ENCODE results near the gene APH1B.

Gene APH1B

GRCh38 chr15:63288342-63288741 is 10.9 kb downstream of the APH1B start:
- DNase-seq (ENCODE audit: low read depth, low spot score): no peak
- H3K9ac ChIP-seq (ENCODE audit: insufficient read length, low read depth): no peak overlapping the region
- peaks cover 4% of the 10 kb centered on the region for H3K36me3 ChIP-seq (ENCODE audit: insufficient read depth, insufficient read length, low read length)
- no peak for TF ChIP-seq ZNF274 (IDR thresholded peaks at IDR 0.05; ENCODE audit: low read depth, low read length)
- TF ChIP-seq YY1 (IDR thresholded peaks at IDR 0.05; ENCODE audit: insufficient read depth, insufficient read length): no peak
- TF ChIP-seq SUZ12 (IDR thresholded peaks at IDR 0.05; ENCODE audit: extremely low read depth, insufficient read depth, insufficient read length): no peak
- H3K27me3 ChIP-seq (ENCODE audit: insufficient read depth, insufficient read length): no peaks in the 10 kb centered on the region
- H3K4me3 ChIP-seq (ENCODE audit: insufficient read length, low read depth): no peak overlapping the region
- no peaks in the 10 kb centered on the region for H3K9me3 ChIP-seq (ENCODE audit: insufficient read depth, low read length)
- no peaks in the 10 kb centered on the region for H3K4me1 ChIP-seq (ENCODE audit: insufficient read depth, insufficient read length)

- DNase-seq (ENCODE audit: low read depth, low spot score): no peak
- TF ChIP-seq YY1 (IDR thresholded peaks at IDR 0.05; ENCODE audit: insufficient read depth, insufficient read length): no peak
- TF ChIP-seq ZNF274 (IDR thresholded peaks at IDR 0.05; ENCODE audit: low read depth, low read length): no peak
- TF ChIP-seq SUZ12 (IDR thresholded peaks at IDR 0.05; ENCODE audit: extremely low read depth, insufficient read depth, insufficient read length): no peak
- H3K4me1 ChIP-seq (ENCODE audit: insufficient read depth, insufficient read length): no peaks in the 10 kb centered on the region
- peaks cover 4% of the 10 kb centered on the region for H3K36me3 ChIP-seq (ENCODE audit: insufficient read depth, insufficient read length, low read length)
- no peaks in the 10 kb centered on the region for H3K9me3 ChIP-seq (ENCODE audit: insufficient read depth, low read length)
- H3K9ac ChIP-seq (ENCODE audit: insufficient read length, low read depth): no peak overlapping the region
- H3K4me3 ChIP-seq (ENCODE audit: insufficient read length, low read depth): no peak overlapping the region
- no peaks in the 10 kb centered on the region for H3K27me3 ChIP-seq (ENCODE audit: insufficient read depth, insufficient read length)
These were observed 11.5 kb downstream of the APH1B start for GRCh38 chr15:63288778-63289378.

GRCh38 chr15:63291507-63291906 is 14.1 kb downstream of the APH1B start:
- no peak overlapping the region for H3K9ac ChIP-seq (ENCODE audit: insufficient read length, low read depth)
- H3K36me3 ChIP-seq (ENCODE audit: insufficient read depth, insufficient read length, low read length): no peaks in the 10 kb centered on the region
- no peak for DNase-seq (ENCODE audit: low read depth, low spot score)
- no peaks in the 10 kb centered on the region for H3K27me3 ChIP-seq (ENCODE audit: insufficient read depth, insufficient read length)
- H3K4me3 ChIP-seq (ENCODE audit: insufficient read length, low read depth): no peak overlapping the region
- no peaks in the 10 kb centered on the region for H3K4me1 ChIP-seq (ENCODE audit: insufficient read depth, insufficient read length)
- TF ChIP-seq YY1 (IDR thresholded peaks at IDR 0.05; ENCODE audit: insufficient read depth, insufficient read length): no peak
- no peak for TF ChIP-seq SUZ12 (IDR thresholded peaks at IDR 0.05; ENCODE audit: extremely low read depth, insufficient read depth, insufficient read length)
- TF ChIP-seq ZNF274 (IDR thresholded peaks at IDR 0.05; ENCODE audit: low read depth, low read length): no peak
- H3K9me3 ChIP-seq (ENCODE audit: insufficient read depth, low read length): no peaks in the 10 kb centered on the region

GRCh38 chr15:63292241-63292640 is 14.8 kb downstream of the APH1B start:
- no peak for DNase-seq (ENCODE audit: low read depth, low spot score)
- Histone ChIP-seq H3K36me3 (ENCODE audit: insufficient read depth, insufficient read length, low read length) (no peaks in the 10 kb centered on the region), H3K9me3 (ENCODE audit: insufficient read depth, low read length) (no peaks in the 10 kb centered on the region), H3K4me3 (ENCODE audit: insufficient read length, low read depth) (no peak overlapping the region), H3K9ac (ENCODE audit: insufficient read length, low read depth) (no peak overlapping the region), H3K4me1 (ENCODE audit: insufficient read depth, insufficient read length) (no peaks in the 10 kb centered on the region), H3K27me3 (ENCODE audit: insufficient read depth, insufficient read length) (no peaks in the 10 kb centered on the region)
- TF ChIP-seq YY1 (IDR thresholded peaks at IDR 0.05; ENCODE audit: insufficient read depth, insufficient read length) (no peak), SUZ12 (IDR thresholded peaks at IDR 0.05; ENCODE audit: extremely low read depth, insufficient read depth, insufficient read length) (no peak), ZNF274 (IDR thresholded peaks at IDR 0.05; ENCODE audit: low read depth, low read length) (no peak)

GRCh38 chr15:63292771-63293170 is 15.4 kb downstream of the APH1B start:
- Histone ChIP-seq H3K4me3 (ENCODE audit: insufficient read length, low read depth) (no peak overlapping the region), H3K27me3 (ENCODE audit: insufficient read depth, insufficient read length) (no peaks in the 10 kb centered on the region), H3K4me1 (ENCODE audit: insufficient read depth, insufficient read length) (no peaks in the 10 kb centered on the region), H3K9me3 (ENCODE audit: insufficient read depth, low read length) (no peaks in the 10 kb centered on the region), H3K9ac (ENCODE audit: insufficient read length, low read depth) (no peak overlapping the region), H3K36me3 (ENCODE audit: insufficient read depth, insufficient read length, low read length) (peaks cover 2% of the 10 kb centered on the region)
- TF ChIP-seq SUZ12 (IDR thresholded peaks at IDR 0.05; ENCODE audit: extremely low read depth, insufficient read depth, insufficient read length) (no peak), YY1 (IDR thresholded peaks at IDR 0.05; ENCODE audit: insufficient read depth, insufficient read length) (no peak), ZNF274 (IDR thresholded peaks at IDR 0.05; ENCODE audit: low read depth, low read length) (no peak)
- DNase-seq (ENCODE audit: low read depth, low spot score): no peak

- Histone ChIP-seq H3K9ac (ENCODE audit: insufficient read length, low read depth) (no peak overlapping the region), H3K4me1 (ENCODE audit: insufficient read depth, insufficient read length) (no peaks in the 10 kb centered on the region), H3K27me3 (ENCODE audit: insufficient read depth, insufficient read length) (no peaks in the 10 kb centered on the region), H3K9me3 (ENCODE audit: insufficient read depth, low read length) (no peaks in the 10 kb centered on the region), H3K4me3 (ENCODE audit: insufficient read length, low read depth) (no peak overlapping the region), H3K36me3 (ENCODE audit: insufficient read depth, insufficient read length, low read length) (peaks cover 3% of the 10 kb centered on the region)
- TF ChIP-seq YY1 (IDR thresholded peaks at IDR 0.05; ENCODE audit: insufficient read depth, insufficient read length) (no peak), SUZ12 (IDR thresholded peaks at IDR 0.05; ENCODE audit: extremely low read depth, insufficient read depth, insufficient read length) (no peak), ZNF274 (IDR thresholded peaks at IDR 0.05; ENCODE audit: low read depth, low read length) (no peak)
- no peak for DNase-seq (ENCODE audit: low read depth, low spot score)
These were observed 17.0 kb downstream of the APH1B start for GRCh38 chr15:63294359-63294758.

GRCh38 chr15:63295341-63295740 is 17.9 kb downstream of the APH1B start:
- no peak overlapping the region for H3K4me3 ChIP-seq (ENCODE audit: insufficient read length, low read depth)
- H3K36me3 ChIP-seq (ENCODE audit: insufficient read depth, insufficient read length, low read length): peaks cover 3% of the 10 kb centered on the region
- no peaks in the 10 kb centered on the region for H3K9me3 ChIP-seq (ENCODE audit: insufficient read depth, low read length)
- no peaks in the 10 kb centered on the region for H3K4me1 ChIP-seq (ENCODE audit: insufficient read depth, insufficient read length)
- no peaks in the 10 kb centered on the region for H3K27me3 ChIP-seq (ENCODE audit: insufficient read depth, insufficient read length)
- no peak for DNase-seq (ENCODE audit: low read depth, low spot score)
- H3K9ac ChIP-seq (ENCODE audit: insufficient read length, low read depth): no peak overlapping the region
- TF ChIP-seq SUZ12 (IDR thresholded peaks at IDR 0.05; ENCODE audit: extremely low read depth, insufficient read depth, insufficient read length) (no peak), YY1 (IDR thresholded peaks at IDR 0.05; ENCODE audit: insufficient read depth, insufficient read length) (no peak), ZNF274 (IDR thresholded peaks at IDR 0.05; ENCODE audit: low read depth, low read length) (no peak)
